HK-2 (cell line): ENCODE measurements around the gene TMEM14C.
A peak's percentile ranks its signal among the peaks of the same experiment; 100 is the strongest.

Experiments used
- DNase-seq: peaks from one replicate; pipeline ENCODE4 v3.0.0-alpha.2; 2018; ENCODE audit not compliant: unreplicated experiment

TMEM14C gene

GRCh38 chr6:10759884-10760329, 37.0 kb downstream of the TMEM14C start:
- peak; percentile 82 for DNase-seq

GRCh38 chr6:10763006-10763405, 40.1 kb downstream of the TMEM14C start:
- DNase-seq, result no peak

DNA sequence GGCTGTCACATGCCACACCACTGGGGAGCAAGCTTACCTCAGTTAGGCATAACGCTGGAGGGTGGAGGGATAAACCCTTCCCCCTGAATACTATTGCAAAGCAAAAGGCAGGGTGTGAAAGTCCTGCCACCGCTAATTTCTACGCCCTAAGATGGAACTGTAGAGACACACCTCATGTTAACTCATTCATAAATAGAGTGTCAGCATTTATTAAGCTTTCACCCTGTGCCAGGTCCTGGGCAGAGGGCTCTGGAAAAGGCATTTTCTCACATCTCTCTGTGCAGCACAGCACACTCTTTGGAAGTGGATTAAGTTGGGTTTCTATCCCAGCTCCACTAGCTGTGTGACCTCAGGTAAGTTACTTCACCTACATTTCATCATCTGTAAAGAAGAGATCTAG, 46.5 kb downstream of the TMEM14C start:
- no peak for DNase-seq

DNA sequence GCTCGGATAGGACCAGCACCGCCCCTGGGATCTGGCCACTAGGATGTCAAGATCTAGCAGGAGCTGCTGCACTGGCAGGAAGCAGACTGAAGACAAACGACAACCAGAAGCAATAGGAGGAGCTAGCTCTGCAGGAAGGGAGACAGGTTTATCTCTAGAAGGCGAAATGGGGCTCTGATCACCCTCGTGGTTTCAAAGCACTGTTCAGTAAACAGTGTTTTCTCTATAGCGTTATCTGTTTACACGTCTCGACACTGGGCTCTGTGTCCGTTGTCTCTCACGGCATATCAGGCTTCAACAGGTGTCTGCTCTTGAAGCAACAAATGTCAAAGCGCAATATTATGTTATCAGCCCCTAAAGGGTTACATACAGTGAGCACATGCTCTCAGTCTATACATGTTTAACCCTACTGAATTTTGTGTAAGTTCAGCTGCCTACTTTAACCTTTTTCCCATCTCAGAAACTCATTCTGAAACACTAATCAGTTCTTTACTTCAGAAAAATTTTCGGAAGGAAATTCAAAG, 48.6 kb downstream of the TMEM14C start:
- DNase-seq, result no peak

- DNase-seq, result no peak
These were observed 55.4 kb downstream of the TMEM14C start for GRCh38 chr6:10778230-10778629.

- no peak for DNase-seq
These were observed 56.2 kb downstream of the TMEM14C start for GRCh38 chr6:10779076-10779475.
